ENCODE measurements around the gene HCLS1.
"Not testable (repeated sequence)": the region's sequence is repeated elsewhere in the genome, so short reads cannot be mapped to it uniquely, and the experiment has no call there.

The HCLS1 gene

DNA sequence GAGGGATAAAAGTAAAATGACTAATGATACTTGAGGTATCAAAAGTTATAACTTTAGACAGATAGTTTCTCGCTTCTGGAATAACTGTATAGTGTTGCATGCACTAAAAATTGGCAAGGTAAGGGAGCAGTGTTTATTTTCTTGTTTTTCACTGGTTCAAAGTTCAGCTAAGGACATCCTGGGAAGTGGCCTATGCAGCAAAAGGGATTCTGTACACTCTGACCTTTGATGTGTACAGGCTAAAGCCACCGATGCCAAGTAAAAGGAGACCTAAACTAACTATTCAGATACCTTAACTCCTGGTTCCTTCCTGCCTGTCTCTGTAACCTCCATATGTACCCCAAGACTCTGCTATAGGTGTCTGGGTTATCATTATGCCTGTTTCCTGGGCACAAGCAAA, 65.9 kb downstream of the HCLS1 start:
- DNase-seq, result no peak

DNA sequence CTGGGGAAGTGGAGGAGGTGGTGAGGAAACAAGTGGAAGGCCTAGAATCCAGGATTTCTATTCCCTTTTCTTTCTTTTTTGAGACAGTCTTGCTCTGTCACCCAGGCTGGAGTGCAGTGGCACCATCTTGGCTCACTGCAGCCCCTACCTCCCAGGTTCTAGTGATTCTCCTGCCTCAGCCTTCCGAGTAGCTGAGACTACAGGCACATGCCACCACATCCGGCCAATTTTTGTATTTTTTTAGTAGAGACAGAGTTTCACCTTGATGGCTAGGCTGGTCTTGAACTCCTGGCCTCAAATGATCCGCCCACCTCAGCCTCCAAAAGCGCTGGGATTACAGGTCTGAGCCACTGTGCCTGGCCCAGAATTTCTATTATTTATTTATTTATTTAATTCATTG, 66.9 kb downstream of the HCLS1 start:
- not testable (repeated sequence) for DNase-seq

DNA sequence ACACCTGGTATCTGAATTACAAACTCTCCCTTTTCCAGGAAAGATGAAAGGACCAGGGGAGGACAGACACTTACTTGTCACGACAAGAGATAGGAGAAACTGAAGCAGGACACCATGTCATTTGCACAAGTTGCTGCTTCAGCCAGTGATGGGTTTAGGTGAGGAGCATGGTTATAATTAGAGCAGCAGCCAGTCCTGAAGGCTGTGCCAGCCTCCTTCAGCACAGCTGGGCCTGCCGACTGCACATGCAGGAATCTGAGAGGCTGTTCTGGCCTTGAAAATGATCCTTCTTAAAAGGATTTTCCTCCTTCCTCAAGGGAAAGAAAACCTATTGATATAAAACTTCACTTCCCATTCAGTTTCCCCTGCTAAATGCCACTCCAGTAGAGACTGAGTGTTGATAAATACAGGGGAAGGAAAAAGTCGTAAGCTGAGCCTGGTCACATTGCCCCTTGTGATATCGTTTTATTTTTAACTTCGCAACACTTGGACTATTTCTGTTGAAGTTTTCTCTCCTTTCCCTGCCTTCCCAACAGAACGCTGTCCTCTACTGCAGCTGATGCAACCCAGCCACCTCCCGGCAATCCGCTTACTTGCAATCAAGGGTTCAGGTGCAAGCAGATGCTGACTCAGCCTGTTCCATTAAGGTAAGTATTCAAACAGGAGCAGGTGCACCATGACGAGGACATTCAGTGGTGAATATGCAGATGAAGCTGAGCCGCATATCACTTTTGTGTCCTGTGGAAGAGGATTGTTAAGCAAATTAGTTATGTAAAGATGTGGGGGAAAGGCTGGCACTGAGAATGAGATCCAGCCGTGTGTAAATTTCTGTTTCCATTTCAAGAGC, 67.6 kb downstream of the HCLS1 start, which contains the start of gene FBXO40:
FBXO40 (plus strand) TSS at position 524 of the 847 bp plus-strand sequence. CDS start 27,197 bp downstream, outside the sequence.
- no peak for DNase-seq

DNA sequence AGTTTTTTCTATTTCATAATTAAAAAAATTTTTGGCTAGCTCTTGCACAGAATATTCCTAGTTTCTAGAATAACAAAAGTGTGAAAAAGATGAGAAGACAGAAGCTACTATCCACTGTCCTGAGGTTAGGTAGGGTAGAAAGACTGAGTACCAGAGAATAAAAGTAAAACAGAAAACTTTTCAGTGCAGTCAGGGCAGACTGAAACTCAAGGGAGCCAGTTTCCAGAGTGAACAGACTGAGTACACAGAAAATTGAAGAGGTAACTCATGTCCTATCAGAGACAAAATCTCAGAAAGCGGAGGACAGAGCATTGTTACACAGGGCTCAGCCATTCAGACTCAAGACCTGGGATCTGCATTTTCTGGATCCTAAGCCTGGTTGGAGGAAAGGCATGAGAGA, 76.3 kb downstream of the HCLS1 start:
- DNase-seq, result no peak

DNA sequence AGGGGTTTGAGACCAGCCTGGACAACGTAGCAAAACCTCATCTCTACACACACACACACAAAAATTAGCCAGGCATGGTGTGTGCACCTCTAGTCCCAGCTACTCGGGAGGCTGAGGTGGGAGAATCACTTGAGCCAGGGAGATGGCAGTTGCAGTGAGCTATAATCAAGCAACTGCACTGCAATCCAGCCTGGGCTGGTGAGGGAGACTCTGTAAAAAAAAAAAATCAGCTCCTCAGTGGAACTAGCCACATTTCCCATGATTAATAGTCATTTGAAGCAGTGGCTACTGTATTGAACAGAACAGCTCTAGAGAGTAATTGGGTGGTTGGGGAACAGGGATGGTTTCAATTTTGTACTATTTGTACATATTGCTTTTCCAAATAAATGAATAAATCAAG, 79.0 kb downstream of the HCLS1 start:
- DNase-seq, result no peak
